CD14-positive monocyte (primary cell): ENCODE data around the gene CPED1. TPM values are rescaled to one million over a fixed set of nuclear protein-coding genes. Genes with fewer than 3 reads are reported as not detected.

Experiments
- DNase-seq, 3 donors: peaks; one replicate each; pipeline ENCODE4 v3.0.0-alpha.2; 2011 to 2022
- H2AFZ ChIP-seq: 2 replicates; pipeline ENCODE4 v1.6.0; 2012; ENCODE audit warnings: mild to moderate bottlenecking, low read depth, low read length, inconsistent platforms; ENCODE audit not compliant: insufficient read depth, poor library complexity, severe bottlenecking
- H3K27ac ChIP-seq, 2 donors: 1 replicate in 1 of 2; 2 replicates in 1 of 2; pipeline ENCODE4 v1.5.1; 2012 to 2013; ENCODE audit warnings: low read length in 2 of 2, control low read depth in 1 of 2, inconsistent platforms in 1 of 2, low read depth in 1 of 2, mild to moderate bottlenecking in 1 of 2
- H3K27me3 ChIP-seq, 2 donors: one replicate each; pipeline versions ENCODE4 v1.6.0 to v1.6.1; 2011 to 2013; ENCODE audit warnings: low read length in 2 of 2; ENCODE audit not compliant: control insufficient read depth in 2 of 2, insufficient read depth in 2 of 2
- H3K36me3 ChIP-seq, 2 donors: replicated peaks in 1 of 2; 1 replicate in 1 of 2; 2 replicates in 1 of 2; pipeline versions ENCODE4 v1.5.1 to v1.6.1; 2012 to 2013; ENCODE audit warnings: low read length in 2 of 2, control low read depth in 1 of 2, inconsistent platforms in 1 of 2, mild to moderate bottlenecking in 1 of 2; ENCODE audit not compliant: insufficient read depth in 2 of 2, control insufficient read depth in 1 of 2
- H3K4me1 ChIP-seq, 2 donors: 1 replicate in 1 of 2; 2 replicates in 1 of 2; pipeline versions ENCODE4 v1.5.1 to v1.6.1; 2012 to 2013; ENCODE audit warnings: low read length in 2 of 2, control low read depth in 1 of 2, inconsistent platforms in 1 of 2, mild to moderate bottlenecking in 1 of 2, moderate library complexity in 1 of 2; ENCODE audit not compliant: insufficient read depth in 2 of 2, control insufficient read depth in 1 of 2
- H3K4me2 ChIP-seq: replicated peaks from 2 replicates; pipeline ENCODE3; 2012; ENCODE audit warnings: low read length, moderate library complexity, mild to moderate bottlenecking; ENCODE audit not compliant: poor library complexity, severe bottlenecking; ENCODE audit errors: extremely low read depth
- H3K4me3 ChIP-seq, 3 experiments: fragments of 200-600 bp in 1 of 3; sonication (generic) in 1 of 3; replicated peaks in 1 of 3; 1 replicate in 2 of 3; 2 replicates in 1 of 3; pipeline ENCODE4 v1.5.1; 2011 to 2013; ENCODE audit warnings: low read length in 3 of 3, mild to moderate bottlenecking in 3 of 3, control low read depth in 2 of 3, low read depth in 2 of 3, inconsistent platforms in 1 of 3, moderate library complexity in 1 of 3
- H3K79me2 ChIP-seq: 2 replicates; pipeline ENCODE4 v1.6.0; 2012; ENCODE audit warnings: mild to moderate bottlenecking, control low read depth, inconsistent platforms, low read length, moderate library complexity; ENCODE audit not compliant: insufficient read depth
- H3K9ac ChIP-seq: 2 replicates; pipeline ENCODE4 v1.6.0; 2017; ENCODE audit warnings: low read length, mild to moderate bottlenecking; ENCODE audit not compliant: insufficient read depth, poor library complexity, severe bottlenecking
- H3K9me3 ChIP-seq, 2 donors: replicated peaks in 1 of 2; 1 replicate in 1 of 2; 2 replicates in 1 of 2; pipeline versions ENCODE4 v1.5.1 to v1.6.1; 2012 to 2013; ENCODE audit warnings: low read length in 2 of 2, control low read depth in 1 of 2; ENCODE audit not compliant: control insufficient read depth in 1 of 2, insufficient read depth in 1 of 2
- H4K20me1 ChIP-seq: 2 replicates; pipeline ENCODE4 v1.6.0; 2012; ENCODE audit warnings: mild to moderate bottlenecking, low read length, control low read depth, moderate library complexity; ENCODE audit not compliant: insufficient read depth
- H3K27ac Mint-ChIP-seq, 7 donors: one replicate each; pipeline ENCODE4 v1.8.0; 2020; ENCODE audit warnings: mild to moderate bottlenecking in 7 of 7, mixed read lengths in 7 of 7, moderate library complexity in 6 of 7, inconsistent platforms in 2 of 7
- H3K27me3 Mint-ChIP-seq, 3 donors: one replicate each; pipeline ENCODE4 v1.8.0; 2021 to 2022; ENCODE audit warnings: low read depth in 3 of 3, mild to moderate bottlenecking in 3 of 3, mixed read lengths in 3 of 3, moderate library complexity in 3 of 3, inconsistent platforms in 1 of 3
- H3K36me3 Mint-ChIP-seq, 2 donors: one replicate each; pipeline ENCODE4 v1.8.0; 2020; ENCODE audit warnings: mixed read lengths in 2 of 2, inconsistent platforms in 1 of 2, mild to moderate bottlenecking in 1 of 2
- H3K4me1 Mint-ChIP-seq: one replicate; pipeline ENCODE4 v1.8.0; 2020; ENCODE audit warnings: mild to moderate bottlenecking, mixed read lengths
- H3K4me3 Mint-ChIP-seq, 2 donors: one replicate each; pipeline ENCODE4 v1.8.0; 2020; ENCODE audit warnings: mild to moderate bottlenecking in 2 of 2, mixed read lengths in 2 of 2, moderate library complexity in 1 of 2
- H3K9me3 Mint-ChIP-seq, 7 donors: one replicate each; pipeline ENCODE4 v1.8.0; 2020 to 2022; ENCODE audit warnings: mixed read lengths in 7 of 7, mild to moderate bottlenecking in 6 of 7, moderate library complexity in 6 of 7, inconsistent platforms in 2 of 7
- CTCF ChIP-seq: fragments of 200-600 bp; IDR thresholded peaks from one replicate; pipeline ENCODE4 v1.8.0; 2022; ENCODE audit warnings: antibody characterized with exemption, mild to moderate bottlenecking
- whole genome bisulfite sequencing: methylation state at CpG from one replicate; pipeline ENCODE4 v1.1.5; 2013; ENCODE audit warnings: missing lambda C conversion rate; ENCODE audit not compliant: insufficient coverage; 5-methylcytosine and 5-hydroxymethylcytosine counted together
- intact Hi-C, 2 donors: fragments of 100-400 bp; cut with micrococcal nuclease; formaldehyde crosslinking; loops; one replicate each; pipeline versions ENCODE4 v1.15.0 to v1.15.1; 2023
- polyA plus RNA-seq, 3 donors: library from polyadenylated mRNA; depleted of rRNA in 1 of 3; unstranded in 2 of 3; stranded (reverse) in 1 of 3; fragments of 300-500 nt in 2 of 3; fragments of >200 nt in 1 of 3; fragmentation: Illumina TruSeq in 2 of 3; gene quantifications; 1 replicate in 2 of 3; 2 replicates in 1 of 3; pipeline ENCODE4 v1.2.3, GENCODE V29; 2012 to 2021

Gene CPED1
- polyA plus RNA-seq, 3 donors, result 9.8 to 30.0 (median 20.4) TPM

GRCh38 chr7:121198502-121198901, 210.0 kb downstream of the CPED1 start:
- Histone ChIP-seq H3K36me3 (no peaks in the 10 kb centered on the region), H3K9ac (no peak overlapping the region), H3K79me2 (no peaks in the 10 kb centered on the region), H2AFZ (no peak overlapping the region), H3K27me3 (no peaks in the 10 kb centered on the region), H3K4me1 (no peaks in the 10 kb centered on the region), H3K27ac (no peak overlapping the region), H3K9me3 (no peaks in the 10 kb centered on the region), H3K4me2 (no peak overlapping the region), H3K4me3 (no peak overlapping the region), H4K20me1 (no peaks in the 10 kb centered on the region)
- Mint-ChIP-seq H3K27me3 (peaks cover 0 to 4% (median 0%) of the 10 kb centered on the region in 3 donors), H3K4me1 (no peaks in the 10 kb centered on the region), H3K27ac (no peak overlapping the region), H3K4me3 (no peak overlapping the region), H3K36me3 (no peaks in the 10 kb centered on the region), H3K9me3 (peaks cover 0 to 2% (median 0%) of the 10 kb centered on the region in 7 donors)
- 83% methylated on average over 3 of the region's 6 CpGs for WGBS
- intact Hi-C loops, result no loop called here
- TF ChIP-seq CTCF, result no peak
- DNase-seq, result no peak

- H3K27ac ChIP-seq, result no peak overlapping the region
- H3K79me2 ChIP-seq, result no peaks in the 10 kb centered on the region
- no peak for TF ChIP-seq CTCF
- no peaks in the 10 kb centered on the region for H3K9me3 ChIP-seq
- H3K27ac Mint-ChIP-seq, result no peak overlapping the region
- no peak overlapping the region for H3K4me3 ChIP-seq
- no peak overlapping the region for H2AFZ ChIP-seq
- WGBS, result 100% methylated on average over 1 of the region's 2 CpGs
- H3K9ac ChIP-seq, result no peak overlapping the region
- H3K4me2 ChIP-seq, result no peak overlapping the region
- H3K4me1 Mint-ChIP-seq, result no peaks in the 10 kb centered on the region
- H3K27me3 Mint-ChIP-seq, result peaks cover 0 to 2% (median 0%) of the 10 kb centered on the region in 3 donors
- intact Hi-C loops, result no loop called here
- no peaks in the 10 kb centered on the region for H4K20me1 ChIP-seq
- no peaks in the 10 kb centered on the region for H3K4me1 ChIP-seq
- no peaks in the 10 kb centered on the region for H3K36me3 ChIP-seq
- no peak for DNase-seq
- H3K9me3 Mint-ChIP-seq, result peaks cover 0 to 2% (median 0%) of the 10 kb centered on the region in 7 donors
- no peaks in the 10 kb centered on the region for H3K27me3 ChIP-seq
- no peaks in the 10 kb centered on the region for H3K36me3 Mint-ChIP-seq
- H3K4me3 Mint-ChIP-seq, result no peak overlapping the region
These were observed 213.6 kb downstream of the CPED1 start for GRCh38 chr7:121202125-121202524.
